Gastroesophageal sphincter (tissue), 4 donors: ENCODE measurements around the gene PA2G4. TPM values are rescaled to one million over a fixed set of nuclear protein-coding genes. Genes with fewer than 3 reads are reported as not detected.

Source experiments
- ATAC-seq: fragments of 150-250 bp; one replicate; pipeline ENCODE4 v1.9.1; 2016; ENCODE audit warnings: mild to moderate bottlenecking, moderate library complexity
- H3K27ac ChIP-seq, 4 donors: fragments of 200-600 bp; sonication (generic) in 3 of 4; 1 replicate in 3 of 4; 2 replicates in 1 of 4; pipeline ENCODE4 v1.5.1; 2016 to 2019
- H3K27me3 ChIP-seq: fragments of 200-600 bp; sonication (generic); one replicate; pipeline ENCODE4 v1.5.1; 2019
- H3K36me3 ChIP-seq, 2 donors: fragments of 200-600 bp; sonication (generic); one replicate each; pipeline ENCODE4 v1.5.1; 2019; ENCODE audit warnings: control low read depth in 1 of 2
- H3K4me1 ChIP-seq, 3 donors: fragments of 200-600 bp; sonication (generic); 1 replicate in 2 of 3; 2 replicates in 1 of 3; pipeline ENCODE4 v1.5.1; 2016 to 2019; ENCODE audit warnings: control low read depth in 2 of 3
- H3K4me3 ChIP-seq, 2 donors: fragments of 200-600 bp; sonication (generic); one replicate each; pipeline ENCODE4 v1.5.1; 2019; ENCODE audit warnings: mild to moderate bottlenecking in 1 of 2, moderate library complexity in 1 of 2
- H3K9me3 ChIP-seq, 3 donors: fragments of 200-600 bp; sonication (generic); one replicate each; pipeline ENCODE4 v1.5.1; 2017 to 2019; ENCODE audit warnings: control low read depth in 2 of 3
- EP300 ChIP-seq: sonication (generic); formaldehyde crosslinking; IDR thresholded peaks from one replicate; pipeline ENCODE4 v1.6.1; 2017; ENCODE audit warnings: antibody characterized with exemption, mild to moderate bottlenecking
- POLR2A ChIP-seq, 2 donors: fragments of 450-650 bp; IDR thresholded peaks; one replicate each; pipeline ENCODE4 v1.6.1; 2017; ENCODE audit warnings: antibody characterized with exemption in 2 of 2, mild to moderate bottlenecking in 2 of 2, moderate library complexity in 1 of 2
- POLR2AphosphoS5 ChIP-seq: sonication (generic); formaldehyde crosslinking; IDR thresholded peaks from one replicate; pipeline ENCODE4 v1.6.1; 2017; ENCODE audit warnings: antibody characterized with exemption
- WGBS, 2 donors: methylation state at CpG; one replicate each; pipeline ENCODE4 v1.1.5; 2018; ENCODE audit warnings: low coverage in 1 of 2; 5-methylcytosine and 5-hydroxymethylcytosine counted together
- total RNA-seq, 4 donors: library from RNA; depleted of rRNA; stranded (reverse); fragments of >200 nt; gene quantifications; one replicate each; pipeline ENCODE4 v1.1.0, GENCODE V29; 2016
- TF ChIP-seq, protein P1 (sequence below), 4 experiments: fragments of 200-600 bp in 2 of 4; fragments of 450-650 bp in 2 of 4; sonication (generic) in 1 of 4; IDR thresholded peaks; one replicate each; pipeline ENCODE4 v1.5.1; 2017 to 2019; ENCODE audit warnings: antibody characterized with exemption in 4 of 4, mild to moderate bottlenecking in 2 of 4, moderate library complexity in 2 of 4

Gene PA2G4
- total RNA-seq, 4 donors from 2014 or later, result 99.4 to 115 (median 110) TPM

DNA sequence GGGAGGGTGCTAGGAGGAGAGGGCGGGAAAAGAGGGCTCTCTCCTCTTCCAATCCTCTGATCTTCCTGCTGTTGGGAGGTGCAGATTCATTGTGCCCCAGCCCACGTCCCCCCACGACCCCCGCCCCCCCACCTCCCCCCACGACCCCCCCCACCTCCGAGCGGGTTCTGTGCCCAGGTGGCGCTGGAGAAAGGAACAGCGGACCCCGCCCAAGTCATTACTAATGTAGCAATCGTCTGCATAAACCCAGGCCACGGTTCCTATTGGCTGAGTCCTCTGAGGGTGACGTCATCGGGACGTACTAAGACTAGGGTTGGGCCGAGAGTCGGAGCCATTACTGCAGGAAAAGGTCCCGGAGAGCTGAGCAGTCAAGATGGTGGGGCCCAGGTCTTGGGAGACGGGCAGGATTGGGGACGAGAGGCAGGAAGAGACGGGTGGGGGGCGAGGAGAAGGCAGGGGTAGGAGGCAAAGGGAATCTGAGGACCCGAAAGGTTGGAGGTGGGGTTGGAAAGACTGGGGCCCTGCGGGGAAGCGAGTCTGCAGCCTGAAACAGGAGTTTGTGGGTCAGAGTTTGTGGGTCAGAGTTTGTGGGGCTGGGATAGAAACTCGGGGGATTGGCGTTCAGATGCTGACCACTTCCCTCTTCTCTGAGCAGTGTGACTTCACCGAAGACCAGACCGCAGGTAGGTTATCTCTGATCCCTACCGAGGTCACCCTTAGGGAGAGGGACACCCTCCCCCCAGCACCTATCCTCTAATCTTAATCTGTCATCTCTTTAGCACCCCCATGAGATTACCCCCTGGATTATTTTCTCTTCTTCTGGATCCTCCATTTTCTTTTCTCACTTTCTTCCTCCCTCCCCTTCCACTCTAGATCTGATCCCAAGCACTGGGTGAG lies 53.9 kb downstream of the PA2G4 start, which contains the start of gene MYL6:
MYL6 (plus strand) TSS at position 331 of the 897 bp plus-strand sequence; CDS start at position 374, 43 bp downstream.
- Histone ChIP-seq H3K36me3 (peaks cover 0 to 39% of the 10 kb centered on the region in 2 donors), H3K27ac (peak within 1 kb of the TSS; percentile 93 to 99 (median 98)), H3K9me3 (no peaks in the 10 kb centered on the region), H3K4me3 (peak within 1 kb of the TSS; percentile 71 to 82), H3K27me3 (no peaks in the 10 kb centered on the region), H3K4me1 (peaks cover 0 to 64% (median 19%) of the 10 kb centered on the region in 3 donors)
- WGBS, 2 donors, result 0 to 2% methylated on average over 2 to 19 of the region's 30 CpGs
- peak; percentile 92 for ATAC-seq
- TF ChIP-seq POLR2A (IDR thresholded peaks at IDR 0.05) (peak; percentile 99), POLR2AphosphoS5 (peak; percentile 100)
- TF ChIP-seq, protein P1, sequence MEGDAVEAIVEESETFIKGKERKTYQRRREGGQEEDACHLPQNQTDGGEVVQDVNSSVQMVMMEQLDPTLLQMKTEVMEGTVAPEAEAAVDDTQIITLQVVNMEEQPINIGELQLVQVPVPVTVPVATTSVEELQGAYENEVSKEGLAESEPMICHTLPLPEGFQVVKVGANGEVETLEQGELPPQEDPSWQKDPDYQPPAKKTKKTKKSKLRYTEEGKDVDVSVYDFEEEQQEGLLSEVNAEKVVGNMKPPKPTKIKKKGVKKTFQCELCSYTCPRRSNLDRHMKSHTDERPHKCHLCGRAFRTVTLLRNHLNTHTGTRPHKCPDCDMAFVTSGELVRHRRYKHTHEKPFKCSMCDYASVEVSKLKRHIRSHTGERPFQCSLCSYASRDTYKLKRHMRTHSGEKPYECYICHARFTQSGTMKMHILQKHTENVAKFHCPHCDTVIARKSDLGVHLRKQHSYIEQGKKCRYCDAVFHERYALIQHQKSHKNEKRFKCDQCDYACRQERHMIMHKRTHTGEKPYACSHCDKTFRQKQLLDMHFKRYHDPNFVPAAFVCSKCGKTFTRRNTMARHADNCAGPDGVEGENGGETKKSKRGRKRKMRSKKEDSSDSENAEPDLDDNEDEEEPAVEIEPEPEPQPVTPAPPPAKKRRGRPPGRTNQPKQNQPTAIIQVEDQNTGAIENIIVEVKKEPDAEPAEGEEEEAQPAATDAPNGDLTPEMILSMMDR (IDR thresholded peaks at IDR 0.05), result no peak

DNA sequence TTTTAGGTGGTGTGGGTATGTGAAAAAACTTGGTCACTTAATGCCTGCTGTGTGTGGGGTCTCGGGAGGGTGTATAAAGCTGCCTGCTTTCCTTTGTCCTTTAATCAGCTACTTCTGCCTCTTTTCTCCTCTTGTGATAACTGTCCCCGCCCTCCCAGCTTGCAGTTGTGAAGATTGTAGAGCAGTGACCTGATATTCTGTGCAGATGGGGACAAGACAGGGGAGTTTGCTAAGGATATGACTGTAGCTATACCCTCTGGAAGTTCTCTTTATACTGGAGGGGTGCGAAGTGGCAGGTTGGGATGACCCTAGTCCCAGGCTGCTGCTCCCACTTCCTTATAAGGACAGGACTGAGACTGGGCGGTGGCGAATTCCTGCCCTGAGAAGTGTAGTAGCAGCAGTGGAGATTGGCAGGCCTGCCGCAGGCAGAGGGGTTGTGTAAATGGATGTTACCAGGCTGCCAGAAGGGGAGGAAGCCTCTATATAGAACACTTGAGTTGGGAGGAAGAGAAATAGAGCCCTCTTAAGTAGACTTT lies 54.6 kb downstream of the PA2G4 start:
- WGBS, 2 donors, result 0% methylated on average over 2 of the region's 6 CpGs; no CpG with 5 or more reads in 1 of the 2 donors
- ATAC-seq, result peak; percentile 71
- Histone ChIP-seq H3K9me3 (no peaks in the 10 kb centered on the region), H3K36me3 (peaks cover 0 to 46% of the 10 kb centered on the region in 2 donors), H3K4me1 (peaks cover 0 to 64% (median 18%) of the 10 kb centered on the region in 3 donors), H3K4me3 (peak overlapping the region; percentile 71 to 82), H3K27me3 (no peaks in the 10 kb centered on the region), H3K27ac (peak overlapping the region; percentile 93 to 99 (median 98))
- TF ChIP-seq EP300 (no peak), POLR2A (IDR thresholded peaks at IDR 0.05) (peak; percentile 83 to 84), POLR2AphosphoS5 (peak; percentile 91)
- TF ChIP-seq, protein P1 (IDR thresholded peaks at IDR 0.05), result no peak

DNA sequence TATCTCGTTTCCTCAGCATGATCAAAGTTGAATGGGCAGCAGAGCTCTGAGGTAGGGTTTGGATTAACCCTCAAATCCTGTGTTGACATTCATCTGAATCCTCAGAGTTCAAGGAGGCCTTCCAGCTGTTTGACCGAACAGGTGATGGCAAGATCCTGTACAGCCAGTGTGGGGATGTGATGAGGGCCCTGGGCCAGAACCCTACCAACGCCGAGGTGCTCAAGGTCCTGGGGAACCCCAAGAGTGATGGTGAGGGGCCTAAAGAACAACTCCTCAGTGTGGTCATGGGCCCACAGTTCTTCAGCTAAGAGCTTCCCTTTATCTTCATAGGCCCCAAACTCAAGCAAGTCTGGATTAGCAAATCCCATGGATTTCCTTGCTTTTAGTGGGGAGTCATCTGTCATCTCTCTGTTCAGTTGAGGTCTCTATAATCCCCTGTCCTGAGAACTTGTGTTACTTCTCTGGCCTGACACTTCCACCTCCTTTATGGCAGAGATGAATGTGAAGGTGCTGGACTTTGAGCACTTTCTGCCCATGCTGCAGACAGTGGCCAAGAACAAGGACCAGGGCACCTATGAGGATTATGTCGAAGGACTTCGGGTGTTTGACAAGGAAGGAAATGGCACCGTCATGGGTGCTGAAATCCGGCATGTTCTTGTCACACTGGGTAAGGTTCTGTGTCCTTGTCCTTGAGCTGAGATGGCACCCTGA lies 55.3 kb downstream of the PA2G4 start:
- TF ChIP-seq POLR2AphosphoS5 (no peak), EP300 (no peak), POLR2A (IDR thresholded peaks at IDR 0.05) (no peak)
- TF ChIP-seq, protein P1 (IDR thresholded peaks at IDR 0.05), result no peak
- peak overlapping the region; percentile 71 to 82 for H3K4me3 ChIP-seq
- H3K27me3 ChIP-seq, result no peaks in the 10 kb centered on the region
- peaks cover 0 to 52% of the 10 kb centered on the region in 2 donors for H3K36me3 ChIP-seq
- peak overlapping the region; percentile 93 to 99 (median 98) for H3K27ac ChIP-seq
- H3K9me3 ChIP-seq, result no peaks in the 10 kb centered on the region
- WGBS, 2 donors, result 0 to 9% methylated on average over 7 to 8 of the region's 8 CpGs
- ATAC-seq, result no peak
- peaks cover 0 to 69% (median 18%) of the 10 kb centered on the region in 3 donors for H3K4me1 ChIP-seq

DNA sequence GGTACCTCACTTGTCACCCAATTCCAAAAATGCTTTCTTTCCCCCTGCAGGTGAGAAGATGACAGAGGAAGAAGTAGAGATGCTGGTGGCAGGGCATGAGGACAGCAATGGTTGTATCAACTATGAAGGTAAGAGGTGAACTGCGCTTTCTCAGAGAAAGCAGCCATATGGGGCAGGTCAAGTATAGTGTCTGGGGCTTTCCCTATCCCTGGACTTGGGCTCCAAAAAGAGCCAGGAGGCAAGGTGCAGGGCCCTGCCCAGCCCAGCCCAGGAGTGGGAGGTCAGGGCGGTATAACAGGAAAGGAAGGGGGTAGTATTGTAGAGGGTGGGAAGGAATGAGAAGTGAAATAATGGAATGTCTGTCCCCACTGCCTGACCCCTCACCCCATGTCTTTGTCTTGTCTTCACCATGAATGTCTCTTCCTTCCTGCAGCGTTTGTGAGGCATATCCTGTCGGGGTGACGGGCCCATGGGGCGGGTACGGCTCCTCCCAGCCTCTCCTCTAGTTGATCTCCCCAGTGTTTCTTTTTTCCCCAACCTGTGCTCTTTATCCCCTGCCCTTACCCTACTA lies 55.9 kb downstream of the PA2G4 start:
- H3K27me3 ChIP-seq, result no peaks in the 10 kb centered on the region
- peaks cover 0 to 59% of the 10 kb centered on the region in 2 donors for H3K36me3 ChIP-seq
- 0 to 3% methylated on average over 2 to 5 of the region's 7 CpGs for WGBS, 2 donors
- no peak for TF ChIP-seq EP300
- TF ChIP-seq, protein P1 (IDR thresholded peaks at IDR 0.05), result no peak
- TF ChIP-seq POLR2AphosphoS5, result peak; percentile 41
- TF ChIP-seq POLR2A (IDR thresholded peaks at IDR 0.05), result no peak
- H3K4me1 ChIP-seq, result peaks cover 0 to 72% (median 18%) of the 10 kb centered on the region in 3 donors
- peak overlapping the region; percentile 71 to 82 for H3K4me3 ChIP-seq
- no peak for ATAC-seq
- peak overlapping the region; percentile 93 to 99 (median 98) for H3K27ac ChIP-seq
- no peaks in the 10 kb centered on the region for H3K9me3 ChIP-seq
